GM12874 (cell line): ENCODE measurements around the gene DHX36.

Source experiments
- TF ChIP-seq, protein P1 (sequence below): IDR thresholded peaks from 2 replicates; pipeline ENCODE4 v1.5.1; 2011; ENCODE audit warnings: low read depth, mild to moderate bottlenecking, control low read depth, low read length, moderate library complexity; ENCODE audit not compliant: insufficient read depth

Gene DHX36

DNA sequence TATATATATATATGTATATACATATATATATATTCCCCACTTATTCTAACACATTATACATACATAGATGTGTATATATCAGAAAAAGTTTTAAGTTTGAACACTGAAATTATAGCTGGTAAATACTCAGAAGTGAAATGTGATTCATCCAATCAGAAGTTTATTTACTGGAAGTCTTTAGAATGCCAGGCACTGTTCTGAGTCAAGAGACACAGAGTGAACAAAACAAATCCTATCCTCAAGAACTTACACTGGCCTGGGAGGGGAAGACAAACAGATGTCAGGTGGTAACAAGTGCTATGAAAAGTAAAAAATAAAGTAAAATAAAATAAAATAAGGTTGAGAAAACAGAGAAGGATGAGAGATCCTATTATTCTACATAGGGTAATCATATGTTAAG, 13.4 kb downstream of the DHX36 start:
- TF ChIP-seq, protein P1, sequence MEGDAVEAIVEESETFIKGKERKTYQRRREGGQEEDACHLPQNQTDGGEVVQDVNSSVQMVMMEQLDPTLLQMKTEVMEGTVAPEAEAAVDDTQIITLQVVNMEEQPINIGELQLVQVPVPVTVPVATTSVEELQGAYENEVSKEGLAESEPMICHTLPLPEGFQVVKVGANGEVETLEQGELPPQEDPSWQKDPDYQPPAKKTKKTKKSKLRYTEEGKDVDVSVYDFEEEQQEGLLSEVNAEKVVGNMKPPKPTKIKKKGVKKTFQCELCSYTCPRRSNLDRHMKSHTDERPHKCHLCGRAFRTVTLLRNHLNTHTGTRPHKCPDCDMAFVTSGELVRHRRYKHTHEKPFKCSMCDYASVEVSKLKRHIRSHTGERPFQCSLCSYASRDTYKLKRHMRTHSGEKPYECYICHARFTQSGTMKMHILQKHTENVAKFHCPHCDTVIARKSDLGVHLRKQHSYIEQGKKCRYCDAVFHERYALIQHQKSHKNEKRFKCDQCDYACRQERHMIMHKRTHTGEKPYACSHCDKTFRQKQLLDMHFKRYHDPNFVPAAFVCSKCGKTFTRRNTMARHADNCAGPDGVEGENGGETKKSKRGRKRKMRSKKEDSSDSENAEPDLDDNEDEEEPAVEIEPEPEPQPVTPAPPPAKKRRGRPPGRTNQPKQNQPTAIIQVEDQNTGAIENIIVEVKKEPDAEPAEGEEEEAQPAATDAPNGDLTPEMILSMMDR = no peak

DNA sequence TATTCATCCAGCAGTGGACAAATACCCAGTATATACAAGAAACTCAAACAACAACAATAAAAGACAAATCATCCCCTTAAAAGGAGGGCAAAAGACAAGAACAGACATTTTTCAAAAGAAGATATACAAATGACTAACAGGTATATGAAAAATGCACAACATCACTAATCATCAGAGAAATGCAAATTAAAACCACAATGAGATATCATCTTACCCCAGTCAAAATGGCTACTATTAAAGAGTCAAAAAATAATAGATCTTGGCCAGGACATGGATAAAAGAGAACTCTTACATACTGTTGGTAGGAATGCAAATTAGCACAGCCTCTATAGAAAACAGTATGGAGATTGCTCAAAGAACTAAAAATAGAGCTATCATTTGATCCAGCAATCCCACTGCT, 16.9 kb downstream of the DHX36 start:
- TF ChIP-seq, protein P1 = no peak

DNA sequence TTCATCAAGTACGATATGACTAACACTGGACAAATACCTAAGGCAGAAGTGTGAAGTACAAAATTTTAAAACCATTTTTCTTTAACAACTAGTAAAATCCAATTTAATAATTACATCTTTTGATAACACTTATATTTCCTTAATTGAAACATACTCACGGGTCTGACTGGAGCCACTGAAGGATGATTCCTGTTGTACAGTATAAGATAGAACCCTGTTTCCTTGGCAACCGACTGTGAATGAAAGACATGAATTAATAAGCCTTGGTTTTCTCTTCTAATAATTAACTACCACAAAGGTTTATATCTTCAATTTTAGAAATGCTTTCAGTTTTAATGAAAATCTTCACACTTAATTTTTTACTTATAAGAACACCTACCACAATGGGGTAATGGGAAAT, 19.4 kb downstream of the DHX36 start:
- TF ChIP-seq, protein P1 = no peak

DNA sequence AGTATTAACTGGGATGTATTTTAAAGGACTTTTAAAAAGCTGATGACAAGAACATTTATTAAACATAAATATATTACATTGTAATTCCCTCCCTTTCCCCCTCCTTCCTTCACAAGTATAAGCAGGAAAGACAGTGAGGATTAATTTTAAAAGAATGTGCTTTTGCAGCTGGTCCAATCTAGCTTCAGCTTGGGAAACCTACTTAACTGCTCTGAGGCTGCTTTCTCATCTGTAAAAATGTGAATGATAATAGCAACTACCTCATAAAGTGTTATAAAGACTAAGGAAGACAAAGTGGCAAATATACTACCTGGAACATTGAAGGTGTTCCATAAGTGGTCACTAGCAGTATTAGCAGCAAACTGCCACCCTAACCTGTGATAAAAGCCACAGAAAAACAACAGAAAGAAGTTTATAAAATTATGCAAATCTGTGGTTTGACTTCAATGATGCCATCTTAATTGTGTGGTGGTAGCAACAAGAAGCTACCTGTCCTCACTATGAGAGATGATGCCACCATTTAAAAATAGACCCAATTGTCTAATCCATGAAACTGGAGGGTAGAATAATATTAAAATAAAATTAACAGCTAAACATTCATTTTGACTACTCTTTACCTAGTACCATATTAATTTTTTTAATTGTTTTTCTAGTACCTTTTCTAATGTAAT, 20.0 kb downstream of the DHX36 start:
- TF ChIP-seq, protein P1 = no peak

DNA sequence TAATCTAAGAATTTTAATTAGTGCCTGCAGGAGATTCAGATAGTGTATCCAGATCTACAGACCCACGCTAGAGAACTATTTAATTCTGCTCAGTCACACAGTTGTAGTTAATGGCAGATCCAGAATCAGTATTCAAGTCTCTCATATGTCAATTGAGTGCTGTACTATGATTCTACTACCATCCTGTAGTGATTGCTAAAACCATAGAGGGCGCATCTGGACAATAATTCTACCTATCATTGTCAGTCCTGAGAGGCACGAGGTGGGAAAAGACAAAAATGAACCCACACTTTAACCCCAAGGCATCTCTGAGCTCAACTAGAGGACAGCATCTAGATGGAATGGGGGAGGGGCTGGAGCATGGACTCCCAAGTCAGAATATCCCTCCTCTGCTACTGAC, 22.7 kb downstream of the DHX36 start:
- TF ChIP-seq, protein P1 = no peak

DNA sequence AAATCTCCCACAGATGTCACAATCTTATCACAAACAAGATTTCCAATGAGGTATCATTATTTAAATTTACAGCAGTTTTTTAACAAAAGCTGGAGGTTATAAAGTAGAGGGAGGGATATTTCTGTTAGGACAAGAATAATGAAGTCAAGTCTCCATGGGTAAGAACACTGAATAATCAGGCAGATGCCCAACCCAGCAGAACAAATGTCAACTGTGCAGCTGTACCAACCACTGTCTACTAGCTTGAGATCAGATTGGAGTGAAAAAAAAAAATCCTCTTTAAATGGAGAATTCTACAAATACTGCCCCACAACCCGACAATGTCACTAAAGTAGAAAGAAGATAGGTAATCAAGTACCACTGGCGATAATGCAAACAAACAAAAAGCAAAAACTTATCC, 30.3 kb downstream of the DHX36 start:
- TF ChIP-seq, protein P1 = no peak

DNA sequence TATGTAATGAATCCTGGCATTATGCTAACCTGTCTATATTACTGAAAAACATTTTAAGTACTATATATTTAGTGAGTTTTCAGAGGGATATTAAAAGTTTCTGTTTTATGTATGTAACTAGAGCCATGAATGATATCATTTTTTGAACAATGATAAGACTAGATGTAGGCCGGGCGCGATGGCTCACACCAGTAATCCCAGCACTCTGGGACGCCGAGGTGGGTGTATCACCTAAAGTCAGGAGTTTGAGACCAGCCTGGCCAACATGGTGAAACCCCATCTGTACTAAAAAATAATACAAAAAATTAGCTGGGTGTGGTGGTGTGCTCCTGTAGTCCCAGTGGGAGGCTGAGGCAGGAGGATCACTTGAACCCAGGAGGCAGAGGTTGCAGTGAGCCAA, 34.1 kb downstream of the DHX36 start:
- TF ChIP-seq, protein P1 = no peak
